ENCODE measurements around the gene PTPRD.

GRCh38 chr9:8628791-8629190 is 1984.0 kb downstream of the PTPRD start:
- TF ChIP-seq POLR2A (IDR thresholded peaks at IDR 0.05; ENCODE audit: low read depth, low read length) (no peak), TAF1 (IDR thresholded peaks at IDR 0.05; ENCODE audit: borderline replicate concordance, low read depth, low read length) (no peak), POLR2AphosphoS5 (IDR thresholded peaks at IDR 0.05; ENCODE audit: low read depth, low read length) (no peak)

Measured in GM12892 (cell line).